GM19099 (cell line): Measurements from ENCODE around the gene SST.

Experiments used
- POLR2A ChIP-seq: IDR thresholded peaks from 3 replicates; pipeline ENCODE4 v1.6.1; 2011; ENCODE audit warnings: low read depth; ENCODE audit not compliant: insufficient read length; ENCODE audit errors: extremely low read depth

Gene SST

GRCh38 chr3:187669675-187670504 lies at the start of gene SST:
Gene SST (minus strand): TSS chr3:187670394. CDS start chr3:187670291, 103 bp downstream.
- no peak for TF ChIP-seq POLR2A

- no peak for TF ChIP-seq POLR2A
Observed at GRCh38 chr3:187719628-187720336, 49.6 kb upstream of the SST start.

GRCh38 chr3:187718802-187719201 lies 48.6 kb upstream of the SST start:
- TF ChIP-seq POLR2A: no peak

GRCh38 chr3:187717572-187717971 lies 47.4 kb upstream of the SST start:
- TF ChIP-seq POLR2A: no peak

- TF ChIP-seq POLR2A: no peak
Observed at GRCh38 chr3:187714404-187714979, 44.3 kb upstream of the SST start.

GRCh38 chr3:187713504-187713903 lies 43.3 kb upstream of the SST start:
- no peak for TF ChIP-seq POLR2A

- TF ChIP-seq POLR2A: no peak
Observed at GRCh38 chr3:187709155-187709554, 39.0 kb upstream of the SST start.

- no peak for TF ChIP-seq POLR2A
Observed at GRCh38 chr3:187708696-187709095, 38.5 kb upstream of the SST start.

GRCh38 chr3:187706971-187707370 lies 36.8 kb upstream of the SST start:
- no peak for TF ChIP-seq POLR2A

- TF ChIP-seq POLR2A: no peak
Observed at GRCh38 chr3:187705164-187705563, 35.0 kb upstream of the SST start.

GRCh38 chr3:187702507-187703033 lies 32.4 kb upstream of the SST start, which contains the start of gene RTP2:
Gene RTP2 (minus strand): TSS chr3:187702557. CDS start chr3:187702128, 429 bp downstream.
- no peak for TF ChIP-seq POLR2A

- TF ChIP-seq POLR2A: no peak
Observed at GRCh38 chr3:187700249-187700648, 30.1 kb upstream of the SST start.

GRCh38 chr3:187698499-187699399 lies 28.6 kb upstream of the SST start:
- no peak for TF ChIP-seq POLR2A

GRCh38 chr3:187696021-187696420 lies 25.8 kb upstream of the SST start:
- TF ChIP-seq POLR2A: no peak
